Nephron (organoid): ENCODE data around the gene MYO3B.

ENCODE experiments used
- H3K27ac Mint-ChIP-seq, 3 experiments: 2 replicates each; pipeline ENCODE4 v1.8.0; 2020; ENCODE audit warnings: mixed read lengths in 3 of 3, mild to moderate bottlenecking in 2 of 3, moderate library complexity in 1 of 3
- H3K27me3 Mint-ChIP-seq: 2 replicates; pipeline ENCODE4 v1.8.0; 2021; ENCODE audit warnings: low read depth, mild to moderate bottlenecking, moderate library complexity, mixed read lengths
- H3K36me3 Mint-ChIP-seq: 2 replicates; pipeline ENCODE4 v1.8.0; 2020; ENCODE audit warnings: low read depth, mixed read lengths
- H3K4me1 Mint-ChIP-seq: 2 replicates; pipeline ENCODE4 v1.8.0; 2020; ENCODE audit warnings: mixed read lengths
- H3K4me3 Mint-ChIP-seq, 3 experiments: 2 replicates each; pipeline ENCODE4 v1.8.0; 2020; ENCODE audit warnings: mild to moderate bottlenecking in 3 of 3, mixed read lengths in 3 of 3, moderate library complexity in 2 of 3
- H3K9me3 Mint-ChIP-seq: 2 replicates; pipeline ENCODE4 v1.8.0; 2020; ENCODE audit warnings: mixed read lengths
- TF ChIP-seq, protein P1 (sequence below), 3 experiments: fragments of 200-600 bp; sonication (generic); IDR thresholded peaks; one replicate each; pipeline ENCODE4 v1.5.0; 2021; ENCODE audit warnings: antibody characterized with exemption in 3 of 3; ENCODE audit not compliant: unreplicated experiment in 3 of 3

MYO3B gene

DNA sequence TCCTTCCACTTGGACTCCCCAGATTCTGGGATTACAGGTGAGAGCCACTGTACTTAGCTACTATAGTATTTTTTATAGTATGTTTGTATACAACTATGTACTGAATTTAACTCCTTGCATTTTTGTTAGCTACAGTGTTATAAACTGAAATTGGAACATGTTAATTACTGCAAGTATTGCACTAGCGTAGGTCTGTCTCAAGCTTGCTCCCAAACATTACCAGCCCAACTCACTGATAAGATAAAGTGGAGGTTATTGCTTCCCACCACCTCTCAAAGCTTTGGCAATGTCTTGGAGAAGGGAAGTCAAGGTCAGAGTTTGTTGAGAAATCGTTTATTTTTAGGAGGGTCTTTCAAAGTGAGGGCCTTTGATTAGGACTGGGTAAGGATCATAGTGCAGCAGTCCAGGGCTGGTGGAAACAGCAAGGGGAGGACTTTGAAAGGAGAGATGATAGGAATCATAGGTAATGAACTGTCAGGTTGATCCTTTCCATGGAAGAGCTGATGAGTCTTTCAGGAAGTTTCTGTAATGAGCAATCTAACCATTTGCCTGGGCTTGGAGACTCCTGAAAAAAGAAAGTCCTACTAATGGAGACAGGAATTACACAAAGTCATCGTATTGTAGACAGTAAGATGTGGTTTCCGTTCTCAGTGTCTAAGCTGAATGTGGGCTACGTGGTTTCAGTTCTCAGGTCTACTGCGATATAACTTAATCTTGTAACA is 257.1 kb downstream of the MYO3B start:
- Mint-ChIP-seq H3K27me3 (peaks cover 20% of the 10 kb centered on the region), H3K9me3 (no peaks in the 10 kb centered on the region), H3K27ac (no peak overlapping the region), H3K4me3 (no peak overlapping the region), H3K36me3 (no peaks in the 10 kb centered on the region), H3K4me1 (peaks cover 25% of the 10 kb centered on the region)
- TF ChIP-seq, protein P1, sequence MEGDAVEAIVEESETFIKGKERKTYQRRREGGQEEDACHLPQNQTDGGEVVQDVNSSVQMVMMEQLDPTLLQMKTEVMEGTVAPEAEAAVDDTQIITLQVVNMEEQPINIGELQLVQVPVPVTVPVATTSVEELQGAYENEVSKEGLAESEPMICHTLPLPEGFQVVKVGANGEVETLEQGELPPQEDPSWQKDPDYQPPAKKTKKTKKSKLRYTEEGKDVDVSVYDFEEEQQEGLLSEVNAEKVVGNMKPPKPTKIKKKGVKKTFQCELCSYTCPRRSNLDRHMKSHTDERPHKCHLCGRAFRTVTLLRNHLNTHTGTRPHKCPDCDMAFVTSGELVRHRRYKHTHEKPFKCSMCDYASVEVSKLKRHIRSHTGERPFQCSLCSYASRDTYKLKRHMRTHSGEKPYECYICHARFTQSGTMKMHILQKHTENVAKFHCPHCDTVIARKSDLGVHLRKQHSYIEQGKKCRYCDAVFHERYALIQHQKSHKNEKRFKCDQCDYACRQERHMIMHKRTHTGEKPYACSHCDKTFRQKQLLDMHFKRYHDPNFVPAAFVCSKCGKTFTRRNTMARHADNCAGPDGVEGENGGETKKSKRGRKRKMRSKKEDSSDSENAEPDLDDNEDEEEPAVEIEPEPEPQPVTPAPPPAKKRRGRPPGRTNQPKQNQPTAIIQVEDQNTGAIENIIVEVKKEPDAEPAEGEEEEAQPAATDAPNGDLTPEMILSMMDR (IDR thresholded peaks at IDR 0.05; ENCODE audit: unreplicated experiment in 3 of 3): no peak

GRCh38 chr2:170436077-170436943 is 258.4 kb downstream of the MYO3B start:
- TF ChIP-seq, protein P1 (IDR thresholded peaks at IDR 0.05; ENCODE audit: unreplicated experiment in 3 of 3): no peak
- peaks cover 25% of the 10 kb centered on the region for H3K4me1 Mint-ChIP-seq
- H3K4me3 Mint-ChIP-seq: no peak overlapping the region
- no peaks in the 10 kb centered on the region for H3K36me3 Mint-ChIP-seq
- H3K27me3 Mint-ChIP-seq: peaks cover 16% of the 10 kb centered on the region
- no peak overlapping the region for H3K27ac Mint-ChIP-seq
- H3K9me3 Mint-ChIP-seq: no peaks in the 10 kb centered on the region

GRCh38 chr2:170446078-170446477 is 268.1 kb downstream of the MYO3B start:
- TF ChIP-seq, protein P1 (IDR thresholded peaks at IDR 0.05; ENCODE audit: unreplicated experiment in 3 of 3): no peak
- Mint-ChIP-seq H3K4me1 (no peaks in the 10 kb centered on the region), H3K27me3 (peaks cover 4% of the 10 kb centered on the region), H3K9me3 (peaks cover 13% of the 10 kb centered on the region), H3K36me3 (peaks cover 11% of the 10 kb centered on the region), H3K4me3 (no peak overlapping the region), H3K27ac (no peak overlapping the region)

- Mint-ChIP-seq H3K36me3 (peaks cover 12% of the 10 kb centered on the region), H3K9me3 (peaks cover 16% of the 10 kb centered on the region), H3K27me3 (peaks cover 4% of the 10 kb centered on the region), H3K27ac (no peak overlapping the region), H3K4me1 (no peaks in the 10 kb centered on the region), H3K4me3 (no peak overlapping the region)
- TF ChIP-seq, protein P1 (IDR thresholded peaks at IDR 0.05; ENCODE audit: unreplicated experiment in 3 of 3): no peak
These were observed 271.1 kb downstream of the MYO3B start for GRCh38 chr2:170449034-170449433.

DNA sequence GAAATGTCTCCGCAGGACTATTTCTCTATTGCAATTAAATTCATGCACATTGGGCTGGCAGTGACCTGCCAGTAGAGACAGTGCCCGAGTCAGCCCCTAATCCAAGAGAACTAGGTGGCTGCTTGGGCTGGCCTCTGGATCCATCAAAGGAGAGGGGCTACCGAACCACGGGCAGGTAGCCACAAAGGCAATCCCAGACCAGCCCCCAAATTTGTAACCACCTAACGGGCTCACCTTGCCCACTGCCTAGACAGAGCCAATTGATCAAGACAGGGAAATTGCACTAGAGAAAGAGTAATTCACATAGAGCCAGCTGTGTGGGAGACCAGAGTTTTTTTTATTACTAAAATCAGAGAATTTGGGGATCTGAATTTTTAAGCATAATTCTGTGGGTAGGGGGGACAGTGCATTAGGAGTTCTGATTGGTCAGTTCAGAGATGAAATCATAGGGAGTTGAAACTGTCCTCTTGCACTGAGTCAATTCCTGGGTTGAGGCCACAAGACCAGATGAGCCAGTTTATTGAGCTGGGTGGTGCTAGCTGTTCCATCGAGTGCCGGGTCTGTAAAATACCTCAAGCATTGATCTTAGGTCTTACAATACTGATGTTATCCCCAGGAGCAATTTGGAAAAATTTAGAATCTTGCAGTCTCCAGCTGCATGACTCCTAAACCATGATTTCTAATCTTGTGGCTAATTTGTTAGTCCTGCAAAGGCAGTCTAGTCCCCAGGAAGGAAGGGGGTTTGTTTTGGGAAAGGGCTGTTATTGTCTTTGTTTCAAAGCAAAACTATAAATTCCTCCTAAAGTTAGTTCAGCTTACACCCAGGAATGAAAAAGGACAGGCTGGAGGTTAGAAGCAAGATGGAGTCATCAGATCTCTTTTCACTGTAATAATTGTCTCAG is 276.8 kb downstream of the MYO3B start:
- Mint-ChIP-seq H3K4me1 (no peaks in the 10 kb centered on the region), H3K36me3 (peaks cover 5% of the 10 kb centered on the region), H3K4me3 (no peak overlapping the region), H3K27ac (peak overlapping the region in 1 of 3 experiments; percentile 32), H3K27me3 (no peaks in the 10 kb centered on the region), H3K9me3 (peaks cover 7% of the 10 kb centered on the region)
- TF ChIP-seq, protein P1 (IDR thresholded peaks at IDR 0.05; ENCODE audit: unreplicated experiment in 3 of 3): no peak
